MM.1S (cell line): ENCODE results near the gene SMCO1.

Source experiments
- DNase-seq: peaks from one replicate; pipeline ENCODE4 v3.0.0-alpha.2; 2015
- H2AFZ ChIP-seq: fragments of 300-600 bp; sonication (generic); 2 replicates; pipeline ENCODE4 v1.6.0; 2016; ENCODE audit warnings: antibody characterized with exemption, low read length
- H3F3A ChIP-seq: fragments of 300-600 bp; sonication (generic); 2 replicates; pipeline ENCODE4 v1.6.1; 2016; ENCODE audit warnings: mild to moderate bottlenecking, antibody characterized with exemption, low read length, moderate library complexity, mixed read lengths; ENCODE audit not compliant: insufficient read depth
- H3K27ac ChIP-seq: fragments of 300-600 bp; sonication (generic); 2 replicates; pipeline ENCODE4 v1.5.1; 2016; ENCODE audit warnings: mild to moderate bottlenecking, low read length
- H3K27me3 ChIP-seq: fragments of 300-600 bp; sonication (generic); replicated peaks from 2 replicates; pipeline ENCODE4 v1.6.0; 2016; ENCODE audit warnings: low read length; ENCODE audit not compliant: insufficient read depth
- H3K36me3 ChIP-seq: fragments of 300-600 bp; sonication (generic); replicated peaks from 2 replicates; pipeline ENCODE4 v1.6.1; 2016; ENCODE audit warnings: mild to moderate bottlenecking, low read length, mixed read lengths; ENCODE audit not compliant: insufficient read depth
- H3K4me1 ChIP-seq: fragments of 300-600 bp; sonication (generic); 2 replicates; pipeline ENCODE4 v1.6.1; 2016; ENCODE audit warnings: low read length, mixed read lengths
- H3K4me2 ChIP-seq: fragments of 300-600 bp; sonication (generic); 2 replicates; pipeline ENCODE4 v1.6.0; 2016; ENCODE audit warnings: low read depth, low read length
- H3K4me3 ChIP-seq: fragments of 300-600 bp; sonication (generic); 2 replicates; pipeline ENCODE4 v1.5.1; 2016; ENCODE audit warnings: low read length, mixed read lengths
- H3K79me2 ChIP-seq: fragments of 300-600 bp; sonication (generic); 2 replicates; pipeline ENCODE4 v1.6.1; 2016; ENCODE audit warnings: mixed run types, low read length, mixed read lengths
- H3K9ac ChIP-seq: fragments of 300-600 bp; sonication (generic); 2 replicates; pipeline ENCODE4 v1.6.1; 2016; ENCODE audit warnings: low read length, mixed read lengths
- H3K9me2 ChIP-seq: fragments of 300-600 bp; sonication (generic); replicated peaks from 2 replicates; pipeline ENCODE4 v1.6.1; 2016; ENCODE audit warnings: mild to moderate bottlenecking, low read length, mixed read lengths; ENCODE audit not compliant: insufficient read depth
- H3K9me3 ChIP-seq: fragments of 300-600 bp; sonication (generic); replicated peaks from 2 replicates; pipeline ENCODE4 v1.6.1; 2016; ENCODE audit warnings: mild to moderate bottlenecking, low read length, mixed read lengths; ENCODE audit not compliant: insufficient read depth
- H4K20me1 ChIP-seq: fragments of 300-600 bp; sonication (generic); 2 replicates; pipeline ENCODE4 v1.6.1; 2016; ENCODE audit warnings: mild to moderate bottlenecking, low read length, moderate library complexity, mixed read lengths; ENCODE audit not compliant: insufficient read depth
- EZH2 ChIP-seq: fragments of 300-600 bp; sonication (generic); optimal IDR thresholded peaks from 2 replicates; pipeline ENCODE3; 2017; ENCODE audit warnings: low read depth, mild to moderate bottlenecking, antibody characterized with exemption, low read length, mixed read lengths
- EZH2phosphoT487 ChIP-seq: fragments of 300-600 bp; sonication (generic); IDR thresholded peaks from 2 replicates; pipeline ENCODE4 v1.6.1; 2018; ENCODE audit warnings: antibody characterized with exemption, low read length
- TF ChIP-seq, protein P1 (sequence below): fragments of 300-600 bp; sonication (generic); IDR thresholded peaks from 2 replicates; pipeline ENCODE4 v1.5.1; 2016; ENCODE audit warnings: antibody characterized with exemption, low read length, mixed read lengths

The SMCO1 gene

DNA sequence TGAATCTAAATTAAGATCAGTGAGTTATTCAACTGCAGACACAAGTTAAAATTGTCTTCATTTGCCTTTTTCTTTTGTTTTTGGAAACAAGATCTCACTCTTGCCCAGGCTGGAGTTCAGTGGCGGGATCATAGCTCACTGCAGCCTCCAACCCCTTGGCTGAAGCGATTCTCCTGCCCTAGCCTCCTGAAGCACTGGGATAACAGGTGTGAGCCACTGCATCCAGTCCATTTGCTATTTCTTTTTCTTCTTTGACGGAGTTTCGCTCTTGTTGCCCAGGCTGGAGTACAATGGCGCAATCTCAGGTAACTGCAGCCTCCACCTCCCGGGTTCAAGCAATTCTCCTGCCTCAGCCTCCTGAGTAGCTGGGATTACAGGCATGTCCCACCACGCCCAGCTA, 21.9 kb downstream of the SMCO1 start:
- no peak overlapping the region for H3K27ac ChIP-seq
- H3K27me3 ChIP-seq, result no peaks in the 10 kb centered on the region
- H3K4me1 ChIP-seq, result no peaks in the 10 kb centered on the region
- no peak overlapping the region for H3K9ac ChIP-seq
- no peak overlapping the region for H2AFZ ChIP-seq
- H3F3A ChIP-seq, result 0 out of 2 replicates have a peak, but pooled peaks cover 4% of the 10 kb centered on the region
- peaks cover 98% of the 10 kb centered on the region for H3K79me2 ChIP-seq
- no peaks in the 10 kb centered on the region for H3K36me3 ChIP-seq
- H3K4me3 ChIP-seq, result no peak overlapping the region
- DNase-seq, result no peak
- TF ChIP-seq, protein P1, sequence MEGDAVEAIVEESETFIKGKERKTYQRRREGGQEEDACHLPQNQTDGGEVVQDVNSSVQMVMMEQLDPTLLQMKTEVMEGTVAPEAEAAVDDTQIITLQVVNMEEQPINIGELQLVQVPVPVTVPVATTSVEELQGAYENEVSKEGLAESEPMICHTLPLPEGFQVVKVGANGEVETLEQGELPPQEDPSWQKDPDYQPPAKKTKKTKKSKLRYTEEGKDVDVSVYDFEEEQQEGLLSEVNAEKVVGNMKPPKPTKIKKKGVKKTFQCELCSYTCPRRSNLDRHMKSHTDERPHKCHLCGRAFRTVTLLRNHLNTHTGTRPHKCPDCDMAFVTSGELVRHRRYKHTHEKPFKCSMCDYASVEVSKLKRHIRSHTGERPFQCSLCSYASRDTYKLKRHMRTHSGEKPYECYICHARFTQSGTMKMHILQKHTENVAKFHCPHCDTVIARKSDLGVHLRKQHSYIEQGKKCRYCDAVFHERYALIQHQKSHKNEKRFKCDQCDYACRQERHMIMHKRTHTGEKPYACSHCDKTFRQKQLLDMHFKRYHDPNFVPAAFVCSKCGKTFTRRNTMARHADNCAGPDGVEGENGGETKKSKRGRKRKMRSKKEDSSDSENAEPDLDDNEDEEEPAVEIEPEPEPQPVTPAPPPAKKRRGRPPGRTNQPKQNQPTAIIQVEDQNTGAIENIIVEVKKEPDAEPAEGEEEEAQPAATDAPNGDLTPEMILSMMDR, result no peak
- TF ChIP-seq EZH2phosphoT487 (no peak), EZH2 (no peak)
- H4K20me1 ChIP-seq, result peaks cover 64% of the 10 kb centered on the region
- no peaks in the 10 kb centered on the region for H3K9me3 ChIP-seq
- H3K9me2 ChIP-seq, result no peaks in the 10 kb centered on the region
- H3K4me2 ChIP-seq, result no peak overlapping the region

DNA sequence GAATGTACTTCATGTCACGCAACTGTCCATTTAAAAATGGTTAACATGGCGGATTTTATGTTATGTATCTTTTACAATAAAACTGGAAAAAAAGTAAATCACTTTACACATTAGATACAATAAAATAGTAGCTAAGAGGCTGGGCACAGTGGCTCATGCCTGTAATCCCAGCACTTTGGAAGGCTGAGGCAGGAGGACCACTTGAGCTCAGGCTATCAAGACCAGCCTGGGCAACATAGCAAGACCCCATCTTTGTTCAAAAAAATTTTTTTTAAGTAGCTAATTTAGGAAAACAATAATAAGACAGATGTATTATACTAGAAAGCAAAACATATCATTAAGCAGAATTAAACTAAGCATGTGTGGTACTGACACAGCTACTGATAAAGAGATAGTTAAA, 23.1 kb downstream of the SMCO1 start:
- Histone ChIP-seq H3K4me1 (no peaks in the 10 kb centered on the region), H3K79me2 (peaks cover 98% of the 10 kb centered on the region), H3F3A (0 out of 2 replicates have a peak, but pooled peaks cover 4% of the 10 kb centered on the region), H3K9me2 (no peaks in the 10 kb centered on the region), H3K27ac (no peak overlapping the region), H3K36me3 (peaks cover 5% of the 10 kb centered on the region; the same call in 1 of the 2 replicates), H4K20me1 (peaks cover 62% of the 10 kb centered on the region), H3K4me2 (no peak overlapping the region), H3K4me3 (no peak overlapping the region), H3K9ac (no peak overlapping the region), H3K9me3 (no peaks in the 10 kb centered on the region), H2AFZ (no peak overlapping the region), H3K27me3 (no peaks in the 10 kb centered on the region)
- no peak for TF ChIP-seq EZH2phosphoT487
- TF ChIP-seq, protein P1, result no peak
- no peak for TF ChIP-seq EZH2
- no peak for DNase-seq

DNA sequence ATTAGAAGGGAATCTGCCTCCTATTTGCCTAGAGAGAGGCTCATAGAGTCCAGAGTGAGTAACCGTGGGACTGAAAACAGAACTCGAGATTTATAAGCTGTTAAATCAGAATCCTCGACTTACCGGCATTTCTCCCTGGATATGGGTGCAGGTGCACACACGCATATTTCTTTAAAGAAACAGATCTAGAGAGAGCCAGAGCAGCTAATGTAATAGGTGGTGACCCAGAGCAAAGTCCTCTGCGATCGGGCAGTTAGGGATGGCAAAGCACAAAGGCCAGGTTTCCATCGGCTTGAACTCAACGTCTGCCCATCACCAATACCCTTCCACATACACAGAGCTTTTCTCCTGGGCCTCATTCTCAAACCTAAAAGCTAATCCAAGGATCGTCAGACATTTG, 25.4 kb downstream of the SMCO1 start:
- H3F3A ChIP-seq, result 0 out of 2 replicates have a peak, but pooled peaks cover 4% of the 10 kb centered on the region
- no peaks in the 10 kb centered on the region for H3K27me3 ChIP-seq
- H3K9me3 ChIP-seq, result no peaks in the 10 kb centered on the region
- H3K9ac ChIP-seq, result no peak overlapping the region
- H4K20me1 ChIP-seq, result peaks cover 47% of the 10 kb centered on the region
- H3K4me1 ChIP-seq, result no peaks in the 10 kb centered on the region
- no peak overlapping the region for H3K4me3 ChIP-seq
- DNase-seq, result no peak
- H3K36me3 ChIP-seq, result peaks cover 23% of the 10 kb centered on the region; the same call in 1 of the 2 replicates
- H3K4me2 ChIP-seq, result no peak overlapping the region
- H2AFZ ChIP-seq, result no peak overlapping the region
- no peak for TF ChIP-seq EZH2
- no peaks in the 10 kb centered on the region for H3K9me2 ChIP-seq
- H3K27ac ChIP-seq, result no peak overlapping the region
- peaks cover 91% of the 10 kb centered on the region for H3K79me2 ChIP-seq

- H2AFZ ChIP-seq, result no peak overlapping the region
- peaks cover 79% of the 10 kb centered on the region for H3K79me2 ChIP-seq
- H3K4me2 ChIP-seq, result no peak overlapping the region
- no peaks in the 10 kb centered on the region for H3K4me1 ChIP-seq
- no peaks in the 10 kb centered on the region for H3K27me3 ChIP-seq
- H3K9me3 ChIP-seq, result no peaks in the 10 kb centered on the region
- TF ChIP-seq, protein P1, result peak; percentile 45
- no peak for TF ChIP-seq EZH2
- TF ChIP-seq EZH2phosphoT487, result no peak
- DNase-seq, result no peak
- H3K27ac ChIP-seq, result no peak overlapping the region
- H3K36me3 ChIP-seq, result peaks cover 37% of the 10 kb centered on the region
- H3K9me2 ChIP-seq, result no peaks in the 10 kb centered on the region
- no peak overlapping the region for H3K4me3 ChIP-seq
- H3K9ac ChIP-seq, result no peak overlapping the region
- H4K20me1 ChIP-seq, result peaks cover 27% of the 10 kb centered on the region
- no peaks in the 10 kb centered on the region for H3F3A ChIP-seq
Measured at GRCh38 chr3:196486263-196486662, 28.9 kb downstream of the SMCO1 start.
